Measurements from ENCODE around the gene SEC14L6. TPM values are rescaled to one million over a fixed set of nuclear protein-coding genes. Genes with fewer than 3 reads are reported as not detected.
"Not testable (repeated sequence)": the region's sequence is repeated elsewhere in the genome, so short reads cannot be mapped to it uniquely, and the experiment has no call there.

The SEC14L6 gene
- polyA plus RNA-seq, 3 donors, result 5.3 to 8.6 (median 6.7) TPM

DNA sequence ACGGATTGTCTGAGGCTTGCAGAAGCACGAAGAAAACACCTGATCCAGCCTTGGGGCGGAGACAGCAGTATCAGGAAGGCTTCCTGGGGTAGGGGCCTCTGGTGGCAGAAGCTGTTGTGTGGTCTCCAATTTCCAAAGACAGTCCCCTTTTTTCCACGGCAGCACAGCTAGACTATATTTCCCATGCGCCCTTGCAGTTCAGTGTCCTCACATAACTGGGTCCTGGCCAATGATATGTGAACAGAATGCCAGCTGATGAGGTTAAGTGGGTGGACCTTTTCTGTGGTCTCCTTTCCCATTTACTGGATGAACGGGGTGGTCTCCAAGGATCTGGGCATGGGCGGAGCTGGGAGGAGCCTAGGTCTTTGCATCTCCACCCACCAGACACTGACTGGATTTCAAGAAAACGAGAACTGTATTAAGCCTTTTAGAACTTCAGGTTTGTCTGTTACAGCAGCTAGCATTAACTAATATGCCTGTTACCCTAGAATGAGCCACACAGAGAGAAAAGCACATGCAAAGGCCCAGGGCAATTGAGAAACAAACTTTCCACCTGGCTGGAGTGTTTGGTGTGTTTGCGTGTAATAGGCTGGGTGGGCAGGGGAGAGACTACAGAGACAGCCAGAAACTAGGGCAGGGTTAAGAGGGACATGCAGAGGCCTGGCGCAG is 21.7 kb upstream of the SEC14L6 start:
- DNase-seq (ENCODE audit: low read depth in 3 of 3, low spot score in 2 of 3), result no peak

DNA sequence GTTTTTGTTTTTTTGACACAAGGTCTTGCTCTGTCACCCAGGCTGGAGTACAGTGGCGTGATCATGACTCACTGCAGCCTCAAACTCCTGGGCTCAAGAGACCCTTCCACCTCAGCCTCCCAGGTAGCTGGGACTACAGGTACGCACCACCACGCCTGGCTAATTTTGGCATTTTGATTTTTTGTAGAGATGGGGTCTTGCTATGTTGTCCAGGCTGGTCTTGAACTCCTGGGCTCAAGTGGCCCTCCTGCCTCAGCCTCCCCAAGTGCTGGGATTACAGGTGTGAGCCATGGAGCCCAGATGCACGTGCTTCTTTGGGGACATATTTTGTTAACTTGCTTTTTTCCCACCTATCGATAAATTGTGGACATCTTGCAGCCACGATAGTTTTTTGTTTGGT is 20.7 kb upstream of the SEC14L6 start:
- DNase-seq (ENCODE audit: low read depth in 3 of 3, low spot score in 2 of 3), result not testable (repeated sequence)

GRCh38 chr22:30566125-30566524 is 19.6 kb upstream of the SEC14L6 start:
- no peak for DNase-seq (ENCODE audit: low read depth in 3 of 3, low spot score in 2 of 3)

DNA sequence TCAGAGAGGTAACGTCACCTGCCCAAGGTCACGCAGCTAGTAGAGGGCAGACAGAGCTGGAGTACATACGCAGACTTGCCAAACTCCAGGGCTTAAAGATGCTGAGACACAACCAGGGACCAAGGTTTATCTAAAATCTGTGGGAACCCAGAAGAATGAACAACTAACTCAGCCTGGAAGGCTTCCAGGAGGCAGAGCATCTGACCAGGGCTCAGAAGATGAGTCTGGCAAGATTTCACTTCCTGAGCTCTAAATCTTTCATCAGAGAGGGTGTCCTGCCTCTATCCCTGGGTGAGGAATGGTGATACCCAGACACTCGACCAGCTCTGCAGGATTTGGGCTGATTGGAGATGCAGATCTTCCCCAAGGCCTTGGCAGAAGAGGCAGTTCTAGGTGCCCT is 18.8 kb upstream of the SEC14L6 start:
- DNase-seq (ENCODE audit: low read depth in 3 of 3, low spot score in 2 of 3), result no peak

DNA sequence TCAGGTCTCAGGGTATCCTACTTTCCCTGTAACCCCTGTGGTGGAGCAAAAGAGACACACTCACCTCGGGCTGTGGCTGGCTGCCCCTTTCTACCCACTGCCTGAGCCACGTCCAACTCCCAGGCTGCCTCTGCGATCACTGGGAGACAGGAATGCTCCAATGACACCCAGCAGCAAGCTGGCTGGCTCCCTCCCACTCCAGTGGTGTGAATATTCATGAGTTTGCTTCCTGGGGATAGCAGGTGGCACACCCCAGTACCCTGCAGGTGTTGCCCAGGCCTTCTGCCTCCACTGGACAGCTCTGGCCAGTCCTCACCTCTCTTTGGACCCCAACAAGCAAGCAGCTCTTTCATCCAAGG is 18.2 kb upstream of the SEC14L6 start:
- DNase-seq (ENCODE audit: low read depth in 3 of 3, low spot score in 2 of 3), result no peak

GRCh38 chr22:30564045-30564760 is 17.7 kb upstream of the SEC14L6 start:
- no peak for DNase-seq (ENCODE audit: low read depth in 3 of 3, low spot score in 2 of 3)

GRCh38 chr22:30562366-30562765 is 15.8 kb upstream of the SEC14L6 start:
- DNase-seq (ENCODE audit: low read depth in 3 of 3, low spot score in 2 of 3), result no peak

- DNase-seq (ENCODE audit: low read depth in 3 of 3, low spot score in 2 of 3), result no peak
These were observed 15.1 kb upstream of the SEC14L6 start for GRCh38 chr22:30561402-30562189.

GRCh38 chr22:30560643-30561202 is 14.2 kb upstream of the SEC14L6 start:
- not testable (repeated sequence) for DNase-seq (ENCODE audit: low read depth in 3 of 3, low spot score in 2 of 3)

DNA sequence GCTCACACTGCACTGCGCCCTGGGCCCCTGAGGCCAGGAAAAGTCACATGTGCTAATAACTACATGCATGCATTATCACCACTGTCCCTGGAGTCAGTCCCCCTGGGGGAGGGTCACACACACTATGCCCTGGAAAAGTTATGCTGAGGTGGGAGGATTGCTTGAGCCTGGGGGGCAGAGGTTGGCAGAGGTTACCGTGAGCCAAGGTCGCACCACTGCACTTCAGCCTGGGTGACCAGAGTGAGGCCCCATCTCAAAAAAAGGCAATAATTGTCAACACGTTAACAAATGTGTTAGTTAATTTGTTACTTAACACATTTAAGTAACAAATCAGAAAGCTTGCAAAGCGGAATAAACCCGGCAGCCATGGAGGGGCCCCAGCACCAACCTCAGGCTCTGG is 13.3 kb upstream of the SEC14L6 start:
- DNase-seq (ENCODE audit: low read depth in 3 of 3, low spot score in 2 of 3), result no peak

DNA sequence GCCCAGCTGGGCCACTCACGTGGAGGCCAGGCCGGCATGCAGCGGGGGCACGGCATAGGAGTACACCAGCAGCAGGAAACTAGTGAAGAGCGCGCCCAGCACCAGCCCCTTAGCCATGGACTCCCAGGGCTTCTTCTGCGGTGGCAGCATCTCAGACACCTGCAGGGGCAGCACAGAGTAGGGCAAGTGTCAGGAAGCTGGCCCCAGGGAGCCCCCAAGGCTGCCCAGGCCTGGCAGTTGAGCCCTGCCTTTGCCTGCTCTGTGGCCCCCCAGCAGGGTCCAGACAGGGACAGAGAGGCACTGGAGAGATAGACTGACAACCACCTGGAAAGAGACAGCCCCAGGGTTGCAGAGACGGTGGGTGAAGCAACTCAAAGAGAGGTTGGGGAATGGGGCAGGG is 10.7 kb upstream of the SEC14L6 start:
- DNase-seq (ENCODE audit: low read depth in 3 of 3, low spot score in 2 of 3), result no peak

GRCh38 chr22:30556388-30556787 is 9.8 kb upstream of the SEC14L6 start:
- no peak for DNase-seq (ENCODE audit: low read depth in 3 of 3, low spot score in 2 of 3)

- no peak for DNase-seq (ENCODE audit: low read depth in 3 of 3, low spot score in 2 of 3)
These were observed 9.0 kb upstream of the SEC14L6 start for GRCh38 chr22:30555282-30556210.

DNA sequence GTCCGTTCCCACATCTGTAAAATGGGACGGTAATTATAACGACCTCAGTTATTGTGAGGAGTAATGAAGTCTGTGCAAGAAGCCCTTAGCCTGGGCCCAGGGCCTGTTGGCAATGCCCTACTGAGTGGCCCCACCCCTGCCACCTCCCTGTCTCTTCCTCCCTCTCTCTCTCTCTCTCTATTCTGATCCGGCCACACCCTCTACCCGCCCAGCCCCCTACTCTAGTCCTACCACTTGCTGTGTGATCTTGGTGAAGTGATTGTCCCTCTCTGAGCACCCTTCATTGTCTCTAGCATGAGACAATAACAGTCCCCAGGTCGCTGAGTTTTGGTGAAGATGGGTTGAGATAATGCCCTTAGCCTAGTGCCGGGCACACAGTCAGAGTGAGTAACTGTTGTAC is 7.4 kb upstream of the SEC14L6 start:
- DNase-seq (ENCODE audit: low read depth in 3 of 3, low spot score in 2 of 3), result no peak

DNA sequence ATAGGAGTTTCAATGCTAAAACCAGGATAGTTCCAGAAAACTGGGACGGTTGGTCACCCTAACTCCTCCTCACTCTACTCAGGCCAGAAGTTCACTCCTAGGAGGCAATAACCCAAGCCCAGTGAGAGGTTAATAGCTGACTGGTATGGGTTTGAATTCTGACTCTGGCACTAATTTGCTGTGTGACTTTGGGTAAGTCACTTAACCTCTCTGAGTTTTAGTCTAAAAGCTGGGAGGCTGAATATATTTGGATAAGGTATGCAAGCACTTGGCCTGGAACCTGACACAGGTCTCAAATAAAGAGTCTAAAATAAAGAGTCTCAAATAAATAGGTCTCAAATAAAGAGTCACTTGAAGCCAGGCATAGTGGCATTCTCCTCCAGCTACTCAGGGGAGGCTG is 6.2 kb upstream of the SEC14L6 start:
- DNase-seq (ENCODE audit: low read depth in 3 of 3, low spot score in 2 of 3), result no peak

DNA sequence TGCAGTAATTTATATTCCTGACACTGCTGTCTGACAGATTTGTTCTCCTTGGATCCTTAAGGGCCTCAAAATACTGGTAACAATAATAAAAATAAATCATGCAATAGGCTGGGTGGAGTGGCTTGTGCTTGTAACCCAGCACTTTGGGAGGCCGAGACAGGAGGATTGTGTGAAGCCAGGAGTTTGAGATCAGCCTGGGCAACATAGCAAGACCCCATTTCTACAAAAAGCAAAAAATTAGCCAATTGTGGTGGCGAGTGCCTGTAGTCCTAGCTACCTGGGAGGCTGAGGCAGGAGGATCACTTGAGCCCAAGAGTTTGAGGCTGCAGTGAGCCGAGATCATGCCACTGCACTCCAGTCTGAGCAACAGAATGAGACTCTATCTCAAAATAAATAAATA is 5.3 kb upstream of the SEC14L6 start:
- not testable (repeated sequence) for DNase-seq (ENCODE audit: low read depth in 3 of 3, low spot score in 2 of 3)

- DNase-seq (ENCODE audit: low read depth in 3 of 3, low spot score in 2 of 3), result no peak
These were observed 647 bp upstream of the SEC14L6 start for GRCh38 chr22:30547188-30547587.

GRCh38 chr22:30542811-30543188 is 3.7 kb downstream of the SEC14L6 start:
- DNase-seq (ENCODE audit: low read depth in 3 of 3, low spot score in 2 of 3), result no peak

- DNase-seq (ENCODE audit: low read depth in 3 of 3, low spot score in 2 of 3), result peak in 1 of 3 donors; percentile 40
These were observed 4.4 kb downstream of the SEC14L6 start for GRCh38 chr22:30541961-30542810.
